NOMO-1 (cell line): ENCODE data around the gene FHAD1.

ENCODE experiments used
- DNase-seq, 2 experiments: peaks; one replicate each; lab custom pipeline; 2025; ENCODE audit not compliant: unreplicated experiment in 2 of 2; lab: John Stamatoyannopoulos, UW

The FHAD1 gene

DNA sequence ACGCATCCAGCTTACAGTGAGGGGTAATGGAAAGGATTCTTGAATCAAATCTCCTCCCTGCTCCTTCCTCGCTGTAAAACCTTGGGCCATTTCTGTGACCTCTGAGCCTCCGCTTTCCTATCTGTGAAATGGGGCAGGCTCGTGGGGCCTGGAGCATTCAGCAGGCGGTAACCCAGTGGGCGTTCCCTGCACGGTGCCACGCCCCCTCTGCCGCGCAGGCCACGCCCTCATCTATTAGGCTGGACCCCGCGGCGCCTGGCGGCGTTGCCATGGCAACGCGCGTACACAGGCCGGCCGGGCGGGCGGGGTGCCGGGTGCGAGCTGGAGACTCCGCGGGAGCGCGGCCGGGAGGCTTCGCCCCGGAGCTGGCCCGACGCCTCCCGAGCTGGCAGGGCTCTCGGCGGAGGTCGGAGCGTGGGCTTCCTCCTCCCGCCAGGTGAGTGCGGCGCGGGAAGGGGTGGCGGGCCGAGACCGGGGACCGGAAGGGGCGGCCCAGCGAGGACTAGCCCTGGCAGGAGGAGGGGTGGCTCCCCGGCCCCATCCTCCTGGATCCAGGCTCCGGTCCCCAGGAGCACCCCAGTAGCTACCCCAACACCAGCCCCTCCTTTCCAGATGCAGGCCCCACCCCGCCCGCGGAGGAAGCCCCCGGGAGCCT, at the start of gene FHAD1:
FHAD1 (plus strand) TSS at position 264 of the 655 bp plus-strand sequence. CDS start 4,562 bp downstream, outside the sequence.
- DNase-seq: no peak

DNA sequence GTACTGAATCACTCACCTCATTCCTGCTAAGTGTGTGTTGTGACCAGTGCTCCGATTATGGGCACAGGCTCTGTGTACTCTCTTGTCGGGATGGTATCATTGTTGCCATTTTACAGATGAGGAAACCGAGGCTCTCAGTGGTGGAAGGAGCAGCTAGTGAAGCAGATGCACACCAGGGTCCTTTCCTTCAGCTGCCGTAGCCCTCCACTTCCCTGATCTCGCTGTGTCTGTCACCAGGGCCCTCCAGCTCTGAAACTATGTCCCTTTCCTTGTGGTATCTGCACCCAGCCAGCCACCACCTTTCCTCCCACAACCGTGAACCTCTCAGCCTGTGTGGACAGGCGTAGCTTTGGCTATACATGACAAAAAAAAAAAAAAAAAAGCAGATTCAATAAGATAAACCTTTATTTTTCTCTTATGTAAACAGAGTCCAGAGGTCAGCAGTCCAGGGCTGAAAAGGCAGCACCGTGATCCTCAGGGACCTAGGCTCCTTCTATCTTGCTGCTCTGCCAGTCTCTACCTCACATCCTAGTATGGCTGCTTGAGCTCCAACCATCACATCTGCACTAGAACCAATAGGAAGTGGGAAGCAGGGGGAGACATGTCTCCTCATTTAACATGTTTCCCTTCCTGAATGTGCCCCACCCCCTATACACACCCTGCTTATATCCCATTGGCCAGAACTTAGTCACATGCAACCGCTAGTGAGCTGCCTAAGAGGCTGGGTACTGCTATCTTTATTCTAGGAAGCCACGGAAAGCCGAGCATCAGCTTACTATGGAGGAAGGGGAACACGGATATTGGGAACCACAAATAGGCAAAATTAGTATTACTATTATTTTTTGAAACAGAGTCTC, 49.2 kb upstream of the FHAD1 start:
- DNase-seq: no peak

GRCh38 chr1:15198684-15199083, 48.3 kb upstream of the FHAD1 start:
- DNase-seq: no peak

GRCh38 chr1:15201221-15201620, 45.8 kb upstream of the FHAD1 start:
- no peak for DNase-seq

- DNase-seq: no peak
Measured at GRCh38 chr1:15201849-15202551, 45.0 kb upstream of the FHAD1 start.

GRCh38 chr1:15204931-15205330, 42.1 kb upstream of the FHAD1 start:
- no peak for DNase-seq

DNA sequence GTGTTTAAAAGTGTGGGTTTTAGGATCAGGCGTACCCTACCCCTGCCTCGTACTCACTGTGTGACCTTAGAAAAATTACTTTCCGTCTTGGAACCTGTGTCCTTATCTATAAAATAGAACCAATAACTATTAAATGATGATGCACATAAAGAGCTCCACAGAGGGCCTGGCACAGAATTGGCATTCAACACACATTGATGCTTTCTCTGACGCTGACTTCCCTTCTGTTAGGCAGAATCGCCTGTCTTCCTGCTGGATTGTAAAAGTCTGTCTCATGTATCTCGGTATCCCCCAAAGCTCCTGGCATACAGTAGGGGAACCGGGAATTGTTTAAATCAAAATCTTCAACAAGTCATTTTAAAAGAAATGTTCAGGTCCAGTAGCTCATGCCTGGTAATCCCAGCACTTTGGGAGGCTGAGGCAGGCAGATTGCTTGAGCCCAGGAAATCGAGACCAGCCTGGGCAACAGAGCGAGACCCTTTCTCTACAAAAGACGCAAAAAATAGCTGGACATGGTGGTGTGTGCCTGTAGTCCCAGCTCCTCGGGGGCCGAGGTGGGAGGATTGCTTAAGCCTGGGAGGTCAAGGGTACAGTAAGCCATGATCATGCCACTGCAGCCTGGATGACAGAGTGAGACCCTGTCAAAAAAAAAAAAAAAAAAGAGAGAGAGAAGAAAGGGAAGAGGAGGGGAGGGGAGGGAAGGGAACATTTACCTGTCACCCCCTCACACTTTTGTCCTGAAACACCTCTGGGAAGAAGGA, 41.3 kb upstream of the FHAD1 start:
- no peak for DNase-seq

DNA sequence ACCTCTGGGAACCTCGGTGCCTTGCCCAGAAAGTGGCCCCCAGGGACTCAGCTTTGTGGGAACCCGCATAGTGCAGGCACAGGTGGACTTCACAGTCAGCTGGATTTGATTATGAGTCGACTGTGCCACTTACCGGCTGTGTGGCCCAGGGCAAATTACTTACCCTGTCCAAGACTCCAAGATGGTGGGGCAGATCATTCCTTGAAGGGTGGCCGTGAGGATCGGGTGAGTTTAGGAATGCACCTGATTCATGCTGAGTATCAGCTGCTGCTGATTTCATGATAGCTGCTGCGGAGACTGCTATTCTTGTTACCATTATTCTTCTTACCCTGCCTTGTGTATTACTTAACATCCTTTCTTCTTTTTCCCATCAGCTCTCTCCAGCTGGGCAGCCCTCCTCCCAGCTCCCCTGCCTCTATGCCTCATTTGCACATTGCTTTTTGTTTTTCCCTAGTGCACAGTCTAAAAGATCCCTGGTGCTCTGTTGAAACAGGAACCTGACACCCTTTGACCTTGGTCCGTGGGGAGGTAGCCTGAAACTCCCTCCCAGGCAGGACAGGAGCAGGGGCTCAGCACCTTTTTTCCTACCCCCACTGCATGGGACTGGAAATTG, 40.5 kb upstream of the FHAD1 start:
- no peak for DNase-seq

DNA sequence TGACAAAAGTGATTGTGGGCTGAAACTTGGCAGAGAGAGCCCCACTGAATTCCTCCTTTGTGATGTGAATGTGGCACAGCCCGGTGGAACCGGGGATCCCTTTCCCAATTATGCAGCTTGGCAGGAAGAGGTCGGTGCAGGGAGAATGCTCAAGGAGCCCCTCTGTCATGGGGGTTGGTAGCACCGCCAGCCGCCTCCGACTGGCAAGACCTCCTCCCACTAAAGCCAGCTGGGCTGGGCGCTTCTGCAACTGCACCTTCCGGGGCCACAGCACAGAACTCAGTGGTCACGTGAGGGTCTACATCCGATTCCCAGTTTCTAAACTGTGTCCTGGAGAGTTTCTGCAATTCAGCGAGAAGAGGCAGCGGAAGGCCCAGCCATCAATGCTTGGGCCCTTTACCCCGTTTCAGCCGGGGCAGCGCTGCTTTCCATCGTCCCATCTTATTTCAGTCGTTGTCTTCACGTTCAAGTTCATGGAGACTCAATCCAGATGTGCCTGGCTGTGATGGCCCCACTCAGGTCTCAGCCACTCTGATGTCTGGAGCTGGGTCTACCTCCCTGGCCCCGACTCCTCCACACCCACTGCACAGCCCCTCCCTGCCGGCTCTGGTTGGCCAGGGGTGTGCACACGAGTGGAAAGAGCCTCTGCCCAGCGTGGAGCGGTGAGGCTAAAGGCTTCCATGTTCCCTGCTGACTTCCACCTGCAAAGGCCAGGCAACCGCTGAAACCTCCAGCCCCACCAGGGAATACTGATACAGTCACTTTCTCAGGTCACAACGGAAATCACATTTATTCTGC, 39.8 kb upstream of the FHAD1 start:
- no peak for DNase-seq

DNA sequence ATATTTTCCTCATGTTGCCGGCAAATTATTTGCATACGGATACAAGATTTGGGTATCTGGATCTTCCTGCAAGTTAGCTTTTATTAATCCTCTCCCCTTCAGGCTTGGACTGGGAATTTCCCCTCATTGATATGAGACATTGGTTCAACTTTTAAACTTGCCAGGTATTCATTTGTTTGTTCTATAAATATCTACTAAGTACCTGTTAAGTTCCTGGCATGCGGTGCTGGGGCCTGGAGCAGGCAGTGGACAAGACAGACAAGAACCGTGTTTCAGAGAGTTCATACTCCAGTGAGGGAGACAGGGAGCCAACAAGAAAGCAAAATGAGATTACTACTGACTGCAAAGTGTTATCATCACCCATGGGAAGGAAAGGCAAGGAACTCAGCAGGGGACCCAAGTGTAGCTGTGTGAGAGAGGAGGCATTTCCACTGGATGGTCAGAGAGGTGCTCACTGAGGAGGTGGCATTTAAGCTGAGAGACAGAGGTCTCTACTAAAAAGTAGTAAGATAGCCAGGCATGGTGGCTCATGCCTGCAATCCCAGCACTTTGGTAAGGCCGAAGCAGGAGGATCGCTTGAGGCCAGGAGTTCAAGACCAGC, 39.1 kb upstream of the FHAD1 start:
- DNase-seq: no peak

GRCh38 chr1:15210651-15211375, 36.2 kb upstream of the FHAD1 start:
- no peak for DNase-seq

- no peak for DNase-seq
Measured at GRCh38 chr1:15211424-15211823, 35.6 kb upstream of the FHAD1 start.

DNA sequence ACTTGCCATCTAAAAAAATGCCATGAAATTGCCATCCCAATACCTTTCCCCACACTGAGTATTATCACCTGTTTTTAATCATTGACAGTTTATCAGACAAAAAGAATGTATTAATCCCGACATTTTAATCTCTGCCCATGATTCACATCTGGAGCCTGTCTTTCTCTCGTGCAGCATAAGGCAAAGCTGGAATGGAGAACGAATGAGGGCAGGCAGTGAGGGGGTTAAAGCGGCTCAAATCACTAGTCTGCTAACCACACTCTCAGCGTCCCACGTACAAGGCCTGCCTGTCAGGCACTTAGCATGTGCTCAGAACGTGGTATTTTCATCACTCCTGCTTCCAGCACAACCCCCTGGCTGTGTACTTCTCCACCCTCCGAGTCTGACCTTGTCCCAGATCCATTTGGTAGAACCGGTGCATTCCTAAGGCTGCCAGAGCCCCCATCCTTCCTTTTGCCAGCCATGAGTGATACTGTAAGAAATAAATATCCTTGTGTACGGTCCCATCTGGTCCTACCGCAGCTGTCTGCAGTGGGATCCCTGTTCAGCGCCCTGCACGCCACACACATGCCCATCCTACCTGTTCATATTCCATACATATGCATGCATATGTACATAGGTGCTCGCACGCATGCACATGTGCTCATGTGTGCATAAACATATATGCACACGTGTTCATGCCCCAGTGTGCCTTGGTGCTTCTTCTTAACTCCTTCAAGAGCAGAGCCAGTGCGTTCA, 34.6 kb upstream of the FHAD1 start:
- no peak for DNase-seq

- no peak for DNase-seq
Measured at GRCh38 chr1:15212954-15213291, 34.1 kb upstream of the FHAD1 start.

DNA sequence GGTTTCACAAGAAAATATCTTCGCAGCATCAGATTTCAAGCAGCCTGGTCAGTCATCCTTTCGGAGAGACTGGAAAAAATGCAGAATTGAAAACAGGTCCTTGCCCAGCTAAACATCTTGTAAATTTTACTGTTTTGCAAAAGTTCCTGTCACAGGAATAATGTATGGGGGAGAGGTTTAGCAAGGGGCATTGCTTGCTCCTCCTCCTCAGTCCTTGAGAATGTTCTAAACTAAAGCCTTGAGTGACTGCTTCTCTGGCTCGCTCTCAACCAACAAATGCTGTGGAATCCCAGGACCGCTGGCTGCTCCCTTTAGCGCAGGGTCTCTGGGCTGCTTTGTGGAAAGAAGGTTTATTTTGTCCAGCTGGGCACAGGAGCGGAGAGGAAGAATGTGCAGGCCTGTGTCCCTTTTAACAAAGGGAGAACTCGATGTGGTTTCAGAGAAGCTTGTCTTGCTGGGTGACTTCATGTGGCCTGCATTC, 33.6 kb upstream of the FHAD1 start:
- no peak for DNase-seq

- no peak for DNase-seq
Measured at GRCh38 chr1:15214527-15214926, 32.5 kb upstream of the FHAD1 start.

DNA sequence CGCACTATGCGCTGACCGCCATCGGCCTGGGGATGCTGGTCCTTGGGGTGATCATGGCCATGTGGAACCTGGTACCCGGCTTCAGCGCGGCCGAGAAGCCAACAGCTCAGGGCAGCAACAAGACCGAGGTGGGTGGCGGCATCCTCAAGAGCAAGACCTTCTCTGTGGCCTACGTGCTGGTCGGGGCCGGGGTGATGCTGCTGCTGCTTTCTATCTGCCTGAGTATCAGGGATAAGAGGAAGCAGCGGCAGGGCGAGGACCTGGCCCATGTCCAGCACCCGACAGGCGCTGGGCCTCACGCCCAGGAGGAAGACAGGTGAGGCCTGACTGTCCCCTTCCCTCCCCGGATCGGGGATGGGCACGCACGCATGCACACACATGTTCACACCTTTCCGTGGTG, 31.9 kb upstream of the FHAD1 start:
- no peak for DNase-seq

- no peak for DNase-seq
Measured at GRCh38 chr1:15217654-15218053, 29.4 kb upstream of the FHAD1 start.
